ENCODE data around the gene MAMDC2. TPM values are rescaled to one million over a fixed set of nuclear protein-coding genes. Genes with fewer than 3 reads are reported as not detected.

MAMDC2 gene
- total RNA-seq, 2 donors from 2014 or later: 28.8 to 32.5 TPM

GRCh38 chr9:70000469-70000868, 43.2 kb upstream of the MAMDC2 start:
- no peak for TF ChIP-seq CTCF (IDR thresholded peaks at IDR 0.05)
- Histone ChIP-seq H3K4me3 (no peak overlapping the region), H3K27me3 (no peaks in the 10 kb centered on the region), H3K27ac (no peak overlapping the region), H3K4me1 (peaks cover 0 to 19% of the 10 kb centered on the region in 2 donors), H3K9me3 (no peaks in the 10 kb centered on the region), H3K36me3 (no peaks in the 10 kb centered on the region)
- DNase-seq (ENCODE audit: low spot score): no peak

- no peak for DNase-seq (ENCODE audit: low spot score)
- H3K36me3 ChIP-seq: no peaks in the 10 kb centered on the region
- H3K9me3 ChIP-seq: no peaks in the 10 kb centered on the region
- H3K27ac ChIP-seq: no peak overlapping the region
- H3K4me1 ChIP-seq: no peaks in the 10 kb centered on the region
- H3K27me3 ChIP-seq: no peaks in the 10 kb centered on the region
- no peak for TF ChIP-seq CTCF (IDR thresholded peaks at IDR 0.05)
- no peak overlapping the region for H3K4me3 ChIP-seq
Measured at GRCh38 chr9:70003901-70004714, 39.5 kb upstream of the MAMDC2 start.

- H3K4me3 ChIP-seq: no peak overlapping the region
- H3K27ac ChIP-seq: no peak overlapping the region
- no peak for DNase-seq (ENCODE audit: low spot score)
- TF ChIP-seq CTCF (IDR thresholded peaks at IDR 0.05): no peak
- H3K36me3 ChIP-seq: no peaks in the 10 kb centered on the region
- H3K9me3 ChIP-seq: no peaks in the 10 kb centered on the region
- no peaks in the 10 kb centered on the region for H3K27me3 ChIP-seq
- no peaks in the 10 kb centered on the region for H3K4me1 ChIP-seq
Measured at GRCh38 chr9:70006306-70006705, 37.3 kb upstream of the MAMDC2 start.

DNA sequence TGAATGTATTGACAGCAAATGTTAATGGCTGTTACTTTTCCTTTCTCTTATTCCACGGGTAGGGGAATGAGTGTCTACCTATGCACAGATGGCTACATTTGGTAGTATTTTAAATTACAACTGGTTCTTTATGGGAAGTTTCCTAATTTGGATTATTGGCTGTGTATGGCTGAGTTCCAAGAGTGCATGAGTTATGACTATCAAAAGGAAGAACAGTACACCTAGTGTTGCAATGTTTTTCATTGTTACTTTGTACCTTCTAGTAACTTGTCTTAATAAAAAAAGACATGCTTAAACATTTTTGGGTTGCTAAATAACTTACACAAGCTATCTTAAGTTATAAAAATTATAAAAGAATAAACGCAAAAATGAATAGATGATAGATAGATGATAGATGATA, 35.8 kb upstream of the MAMDC2 start:
- no peaks in the 10 kb centered on the region for H3K4me1 ChIP-seq
- no peak overlapping the region for H3K27ac ChIP-seq
- H3K4me3 ChIP-seq: no peak overlapping the region
- DNase-seq (ENCODE audit: low spot score): no peak
- H3K9me3 ChIP-seq: no peaks in the 10 kb centered on the region
- no peak for TF ChIP-seq CTCF (IDR thresholded peaks at IDR 0.05)
- H3K27me3 ChIP-seq: no peaks in the 10 kb centered on the region
- no peaks in the 10 kb centered on the region for H3K36me3 ChIP-seq

DNA sequence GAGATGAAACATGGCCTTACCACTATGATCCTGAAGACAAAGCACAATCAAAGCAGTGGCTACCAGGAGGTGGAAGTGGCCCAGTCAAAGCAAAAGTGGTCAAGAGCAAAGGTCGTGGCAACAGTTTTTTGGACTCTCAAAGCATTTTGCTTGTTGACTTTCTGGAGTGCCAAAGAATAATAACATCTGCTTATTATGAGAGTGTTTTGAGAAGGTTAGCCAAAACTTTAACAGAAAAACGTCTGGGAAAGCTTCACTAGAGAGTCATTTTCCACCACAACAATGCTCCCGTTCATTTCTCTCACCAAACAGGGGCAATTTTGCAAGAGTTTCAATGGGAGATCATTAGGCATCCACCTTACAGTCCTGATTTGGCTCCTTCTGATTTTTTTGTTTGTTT, 33.6 kb upstream of the MAMDC2 start:
- H3K4me3 ChIP-seq: no peak overlapping the region
- no peaks in the 10 kb centered on the region for H3K4me1 ChIP-seq
- no peaks in the 10 kb centered on the region for H3K36me3 ChIP-seq
- no peaks in the 10 kb centered on the region for H3K27me3 ChIP-seq
- no peak for DNase-seq (ENCODE audit: low spot score)
- no peak for TF ChIP-seq CTCF (IDR thresholded peaks at IDR 0.05)
- no peak overlapping the region for H3K27ac ChIP-seq
- no peaks in the 10 kb centered on the region for H3K9me3 ChIP-seq

GRCh38 chr9:70011366-70011765, 32.3 kb upstream of the MAMDC2 start:
- no peaks in the 10 kb centered on the region for H3K4me1 ChIP-seq
- no peak overlapping the region for H3K4me3 ChIP-seq
- H3K27ac ChIP-seq: peak overlapping the region; percentile 2 to 16
- H3K9me3 ChIP-seq: no peaks in the 10 kb centered on the region
- no peaks in the 10 kb centered on the region for H3K36me3 ChIP-seq
- no peaks in the 10 kb centered on the region for H3K27me3 ChIP-seq
- DNase-seq (ENCODE audit: low spot score): no peak
- TF ChIP-seq CTCF (IDR thresholded peaks at IDR 0.05): no peak
